AG09309 (cell line): Measurements from ENCODE around the gene ZMYND8.

Experiments
- DNase-seq: peaks from one replicate; pipeline ENCODE4 v3.0.0-alpha.2; 2010; ENCODE audit warnings: low read depth
- H3K4me3 ChIP-seq: 2 replicates; pipeline ENCODE4 v1.5.1; 2011; ENCODE audit warnings: mild to moderate bottlenecking, low read depth, low read length, moderate library complexity; ENCODE audit not compliant: control insufficient read depth
- TF ChIP-seq, protein P1 (sequence below): IDR thresholded peaks from 2 replicates; pipeline ENCODE4 v1.5.1; 2011; ENCODE audit warnings: mild to moderate bottlenecking, low read depth, low read length, inconsistent platforms; ENCODE audit not compliant: insufficient read depth, control insufficient read depth; ENCODE audit errors: missing control alignments

ZMYND8 gene

DNA sequence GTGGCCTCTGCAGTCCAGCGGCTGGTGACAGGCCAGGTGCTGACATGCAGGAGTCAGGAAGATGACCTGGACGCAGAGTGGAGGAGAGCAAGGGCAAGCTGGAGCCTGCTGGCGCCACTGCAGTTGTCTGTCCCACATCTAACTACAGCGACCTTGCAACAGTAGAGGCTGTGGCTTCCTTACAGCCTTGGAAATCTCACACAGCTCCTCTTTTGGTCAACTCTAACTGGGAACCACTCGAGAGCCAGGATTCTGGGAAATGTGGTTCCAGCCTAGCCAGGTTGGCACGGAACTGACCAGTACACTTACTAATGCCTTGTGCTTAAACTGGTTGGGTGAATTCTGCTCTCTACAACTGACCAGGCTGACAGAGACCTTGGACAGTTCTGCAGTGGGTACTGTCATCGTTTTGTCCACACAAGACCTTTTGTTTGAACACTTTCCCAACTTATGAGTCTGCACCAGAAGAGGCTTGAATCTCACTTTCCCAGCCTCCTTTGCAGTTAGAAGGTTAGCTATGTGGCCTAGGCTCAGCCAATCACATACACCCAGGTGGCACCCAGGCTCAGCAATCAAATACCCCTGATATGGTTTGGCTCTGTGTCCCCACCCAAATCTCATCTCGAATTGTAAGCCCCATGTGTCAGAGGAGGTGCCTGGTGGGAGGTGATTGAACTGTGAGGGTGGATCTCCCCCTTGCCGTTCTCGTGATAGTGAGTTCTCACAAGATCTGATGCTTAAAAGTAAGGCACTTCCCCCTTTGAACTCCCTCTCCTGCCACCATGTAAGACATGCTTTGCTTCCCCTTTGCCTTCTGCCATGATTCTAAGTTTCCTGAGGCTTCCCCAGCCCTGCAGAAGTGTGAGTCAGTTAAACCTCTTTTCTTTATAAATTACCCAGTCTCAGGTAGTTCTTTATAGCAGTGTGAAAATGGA, 153.5 kb downstream of the ZMYND8 start:
- H3K4me3 ChIP-seq = no peak overlapping the region
- DNase-seq = no peak
- TF ChIP-seq, protein P1, sequence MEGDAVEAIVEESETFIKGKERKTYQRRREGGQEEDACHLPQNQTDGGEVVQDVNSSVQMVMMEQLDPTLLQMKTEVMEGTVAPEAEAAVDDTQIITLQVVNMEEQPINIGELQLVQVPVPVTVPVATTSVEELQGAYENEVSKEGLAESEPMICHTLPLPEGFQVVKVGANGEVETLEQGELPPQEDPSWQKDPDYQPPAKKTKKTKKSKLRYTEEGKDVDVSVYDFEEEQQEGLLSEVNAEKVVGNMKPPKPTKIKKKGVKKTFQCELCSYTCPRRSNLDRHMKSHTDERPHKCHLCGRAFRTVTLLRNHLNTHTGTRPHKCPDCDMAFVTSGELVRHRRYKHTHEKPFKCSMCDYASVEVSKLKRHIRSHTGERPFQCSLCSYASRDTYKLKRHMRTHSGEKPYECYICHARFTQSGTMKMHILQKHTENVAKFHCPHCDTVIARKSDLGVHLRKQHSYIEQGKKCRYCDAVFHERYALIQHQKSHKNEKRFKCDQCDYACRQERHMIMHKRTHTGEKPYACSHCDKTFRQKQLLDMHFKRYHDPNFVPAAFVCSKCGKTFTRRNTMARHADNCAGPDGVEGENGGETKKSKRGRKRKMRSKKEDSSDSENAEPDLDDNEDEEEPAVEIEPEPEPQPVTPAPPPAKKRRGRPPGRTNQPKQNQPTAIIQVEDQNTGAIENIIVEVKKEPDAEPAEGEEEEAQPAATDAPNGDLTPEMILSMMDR = no peak

DNA sequence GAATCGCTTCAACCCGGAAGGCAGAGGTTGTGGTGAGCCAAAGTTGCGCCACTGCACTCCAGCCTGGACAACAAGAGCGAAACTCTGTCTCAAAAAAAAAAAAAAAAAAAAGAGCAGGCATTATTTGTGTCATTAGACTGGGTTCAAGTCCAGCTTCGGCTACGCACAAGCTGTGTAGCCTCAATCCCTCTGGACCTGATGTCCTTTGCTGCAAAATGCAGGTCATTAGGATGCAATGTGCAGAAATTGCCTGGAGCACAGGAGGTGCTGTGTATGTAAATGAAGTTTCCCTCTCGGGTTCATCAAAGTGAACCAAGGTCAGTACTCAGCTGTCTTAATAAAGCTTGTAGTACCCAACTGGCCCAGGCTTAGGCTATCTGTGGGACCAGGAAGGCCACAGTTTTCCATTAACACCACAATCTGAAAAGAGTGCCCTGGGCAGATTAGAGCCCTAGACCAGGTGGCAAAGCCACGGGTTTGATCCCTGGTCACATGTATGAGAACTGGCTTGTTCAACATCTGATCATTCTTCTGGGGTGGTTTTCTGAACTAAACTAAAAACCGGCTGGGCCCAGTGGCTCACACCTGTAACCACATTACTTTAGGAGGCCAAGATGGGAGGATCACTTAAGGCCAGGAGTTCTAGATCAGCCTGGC, 155.3 kb downstream of the ZMYND8 start:
- TF ChIP-seq, protein P1 = no peak
- no peak for DNase-seq
- H3K4me3 ChIP-seq = no peak overlapping the region

DNA sequence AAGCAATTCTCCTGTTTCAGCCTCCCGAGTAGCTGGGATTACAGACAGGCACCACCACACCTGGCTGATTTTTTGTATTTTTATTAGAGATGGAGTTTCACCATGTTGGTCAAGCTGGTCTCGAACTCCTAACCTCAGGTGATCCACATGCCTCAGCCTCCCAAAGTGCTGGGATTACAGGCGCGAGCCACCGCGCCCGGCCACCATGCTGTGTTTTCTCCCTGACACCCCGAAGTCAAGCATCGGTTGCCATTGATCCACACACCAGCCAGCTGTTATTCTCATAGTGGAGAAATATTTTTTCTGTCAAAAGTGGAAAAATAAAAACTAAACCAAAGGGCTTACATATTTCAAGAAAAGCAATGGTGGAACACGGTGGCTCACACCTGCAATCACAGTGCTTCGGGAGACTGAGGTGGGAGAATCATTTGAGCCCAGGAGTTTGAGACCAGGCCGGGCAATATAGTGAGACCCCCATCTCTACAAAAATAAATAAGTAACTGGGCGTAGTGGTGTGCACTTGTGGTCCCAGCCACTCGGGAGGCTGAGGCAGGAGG, 157.4 kb downstream of the ZMYND8 start:
- no peak for DNase-seq
- TF ChIP-seq, protein P1 = no peak
- H3K4me3 ChIP-seq = no peak overlapping the region

DNA sequence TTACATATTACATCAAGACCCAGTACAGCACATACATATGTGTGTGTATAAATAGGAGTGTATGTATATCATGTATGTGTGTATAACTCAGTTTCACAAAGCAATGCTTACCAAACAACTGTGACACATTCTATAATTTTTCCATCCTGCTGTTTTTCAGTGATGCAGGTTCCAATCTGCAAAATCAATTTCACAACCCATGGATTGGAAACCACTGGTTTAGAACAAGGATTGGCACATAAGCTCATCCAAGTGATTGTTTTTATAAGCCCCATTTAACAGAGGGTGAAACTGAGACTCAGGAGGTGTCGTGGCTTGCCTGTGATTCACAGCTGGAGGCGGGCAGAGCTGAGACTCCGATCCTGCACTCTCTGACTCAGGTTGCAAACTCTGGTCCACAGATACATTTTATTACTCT, 158.2 kb downstream of the ZMYND8 start:
- DNase-seq = no peak
- TF ChIP-seq, protein P1 = no peak
- H3K4me3 ChIP-seq = no peak overlapping the region

DNA sequence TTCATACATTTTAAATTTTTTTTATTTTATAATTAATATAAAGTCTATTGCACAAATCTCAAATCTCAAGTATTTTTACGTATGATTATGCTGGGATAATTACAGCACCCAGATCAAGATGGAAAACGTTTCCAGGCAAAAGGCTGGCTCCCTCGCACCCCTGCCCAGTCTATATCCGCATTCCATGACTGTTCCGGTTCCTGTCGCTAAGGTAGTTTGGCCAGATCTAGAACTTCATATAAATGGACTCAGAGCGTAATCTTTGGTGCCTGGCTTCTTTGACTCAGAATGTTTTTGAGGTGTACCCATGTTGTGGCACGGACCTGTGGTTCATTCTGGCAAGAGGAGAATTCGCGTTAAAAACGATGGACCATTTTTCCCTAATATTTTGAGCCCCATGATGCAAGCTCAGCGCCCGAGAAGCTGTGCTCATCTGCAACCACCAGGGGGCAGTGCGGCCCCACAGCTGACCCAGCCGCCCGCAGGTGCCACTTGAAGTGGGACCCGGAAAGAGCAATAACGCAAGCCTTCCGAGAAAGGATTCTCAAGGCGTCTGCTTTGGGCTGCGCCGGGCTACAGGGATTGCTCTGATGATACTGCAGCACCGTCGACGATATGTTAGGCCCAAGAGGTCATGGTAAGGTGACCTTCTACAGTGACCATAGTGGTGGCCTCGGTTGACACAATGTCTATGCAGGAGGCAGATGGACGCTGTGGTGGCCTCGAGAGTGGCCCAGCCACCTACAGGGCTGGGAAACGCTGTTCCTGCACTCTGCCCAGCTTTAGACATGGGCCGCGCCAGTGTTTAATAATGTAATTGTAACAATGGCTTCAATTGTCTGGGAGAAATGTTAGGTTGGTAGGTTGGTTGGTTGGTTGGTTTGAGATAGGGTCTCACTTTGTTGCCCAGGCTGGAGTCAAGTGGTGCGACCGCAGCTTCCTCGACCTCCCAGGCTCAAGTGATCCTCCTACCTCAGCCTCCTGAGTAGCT, 160.1 kb downstream of the ZMYND8 start:
- TF ChIP-seq, protein P1 = peak; percentile 95
- no peak for DNase-seq
- H3K4me3 ChIP-seq = no peak overlapping the region

DNA sequence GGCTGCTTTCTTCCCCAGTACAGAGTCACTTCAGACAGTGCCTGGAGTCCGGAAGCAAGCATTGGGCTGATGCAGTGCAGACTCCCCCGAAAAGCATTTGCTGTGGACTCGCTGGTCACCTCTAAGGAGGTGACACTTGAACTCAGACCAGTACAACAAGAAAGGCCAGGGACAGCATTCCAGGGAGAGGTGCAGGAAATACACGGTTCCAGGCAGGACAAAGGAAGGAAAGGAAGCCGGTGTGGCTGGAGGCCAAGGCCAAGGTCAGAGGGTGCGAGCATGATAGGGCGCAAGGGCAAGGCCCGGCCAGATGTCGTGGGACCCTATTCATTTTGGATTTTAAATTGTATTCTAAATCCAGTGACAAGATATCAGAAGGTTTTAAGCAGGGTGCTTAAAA, 160.9 kb downstream of the ZMYND8 start:
- TF ChIP-seq, protein P1 = no peak
- no peak for DNase-seq
- H3K4me3 ChIP-seq = no peak overlapping the region
